GM19372 (cell line): Measurements from ENCODE around the gene DNAJC30.
"Not testable (repeated sequence)": the region's sequence is repeated elsewhere in the genome, so short reads cannot be mapped to it uniquely, and the experiment has no call there.

Experiments
- ATAC-seq: cut with Tn5 transposase; IDR thresholded peaks from one replicate; pipeline ENCODE4 v1.9.1; 2021; ENCODE audit warnings: mild to moderate bottlenecking, low read depth, moderate library complexity; ENCODE audit not compliant: unreplicated experiment

DNAJC30 gene

DNA sequence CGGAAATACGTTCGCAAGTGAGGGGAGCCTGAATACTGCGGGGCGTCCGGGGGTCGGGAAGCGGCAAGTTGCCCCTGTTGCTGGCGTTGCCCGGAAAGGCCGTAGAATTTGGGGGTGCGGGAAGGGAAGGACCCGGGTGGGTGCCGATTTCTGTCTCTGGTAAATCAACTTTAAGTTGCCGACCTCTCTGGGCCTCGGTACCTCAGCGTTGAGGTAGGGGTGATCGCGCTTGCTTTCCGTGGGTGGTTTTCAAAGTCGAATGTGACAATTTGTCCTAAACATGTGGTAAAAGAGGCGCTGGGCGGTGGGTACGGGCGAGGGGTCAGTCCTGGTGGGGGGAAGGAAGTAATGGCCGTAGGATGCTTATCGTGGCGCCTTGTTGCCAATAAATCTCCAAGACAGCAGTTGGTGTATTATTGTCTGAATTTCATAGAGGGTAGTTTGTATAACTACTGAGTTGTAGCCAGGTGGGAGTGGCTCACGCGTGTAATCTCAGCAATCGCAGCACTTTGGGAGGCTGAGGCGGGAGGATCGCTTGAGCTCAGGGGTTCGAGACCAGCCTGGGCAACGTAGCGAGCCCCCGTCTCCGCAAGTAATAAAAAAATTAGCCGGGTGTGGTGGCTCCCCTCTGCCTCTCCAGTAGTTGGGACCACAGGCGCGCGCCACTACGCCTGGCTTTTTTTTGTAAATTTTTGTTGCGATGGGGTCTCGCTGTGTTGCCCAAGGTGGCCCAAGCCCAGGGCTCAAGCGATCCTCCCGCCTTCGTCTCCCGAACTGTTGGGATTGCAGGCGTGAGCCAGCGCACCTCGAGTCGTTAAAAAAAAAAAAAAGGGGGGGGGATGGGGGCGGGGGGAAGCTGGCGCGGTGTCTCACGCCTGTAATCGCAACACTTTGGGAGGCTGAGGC is 788 bp upstream of the DNAJC30 start:
- ATAC-seq: peak; percentile 9

GRCh38 chr7:73682745-73683055 is 553 bp downstream of the DNAJC30 start:
- no peak for ATAC-seq

- no peak for ATAC-seq
Measured at GRCh38 chr7:73681031-73681430, 2.2 kb downstream of the DNAJC30 start.

- ATAC-seq: no peak
Measured at GRCh38 chr7:73680501-73680900, 2.8 kb downstream of the DNAJC30 start.

- no peak for ATAC-seq
Measured at GRCh38 chr7:73679709-73680108, 3.5 kb downstream of the DNAJC30 start.

GRCh38 chr7:73678862-73679261 is 4.4 kb downstream of the DNAJC30 start:
- no peak for ATAC-seq

GRCh38 chr7:73676062-73676461 is 7.2 kb downstream of the DNAJC30 start:
- ATAC-seq: not testable (repeated sequence)

- no peak for ATAC-seq
Measured at GRCh38 chr7:73674468-73675124, 8.7 kb downstream of the DNAJC30 start.

GRCh38 chr7:73671857-73672445 is 11.3 kb downstream of the DNAJC30 start:
- ATAC-seq: no peak

DNA sequence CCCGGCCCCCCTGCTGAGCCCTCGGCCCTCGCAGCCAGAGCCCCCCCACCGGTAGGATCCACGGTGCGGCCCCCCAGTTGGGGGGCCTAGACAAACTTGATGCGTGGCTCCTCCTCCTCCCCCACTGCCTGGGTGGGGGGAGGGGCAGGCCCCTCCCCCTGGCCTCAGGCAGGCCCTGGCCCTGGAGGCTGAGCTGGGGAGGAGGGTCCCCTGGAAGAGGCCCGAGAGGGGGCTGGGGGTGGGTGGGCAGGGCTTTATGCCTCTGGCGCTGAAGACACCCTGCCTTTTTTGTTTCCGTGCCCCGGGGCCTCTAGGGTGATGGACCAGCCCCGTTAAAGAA is 12.0 kb downstream of the DNAJC30 start:
- ATAC-seq: no peak

DNA sequence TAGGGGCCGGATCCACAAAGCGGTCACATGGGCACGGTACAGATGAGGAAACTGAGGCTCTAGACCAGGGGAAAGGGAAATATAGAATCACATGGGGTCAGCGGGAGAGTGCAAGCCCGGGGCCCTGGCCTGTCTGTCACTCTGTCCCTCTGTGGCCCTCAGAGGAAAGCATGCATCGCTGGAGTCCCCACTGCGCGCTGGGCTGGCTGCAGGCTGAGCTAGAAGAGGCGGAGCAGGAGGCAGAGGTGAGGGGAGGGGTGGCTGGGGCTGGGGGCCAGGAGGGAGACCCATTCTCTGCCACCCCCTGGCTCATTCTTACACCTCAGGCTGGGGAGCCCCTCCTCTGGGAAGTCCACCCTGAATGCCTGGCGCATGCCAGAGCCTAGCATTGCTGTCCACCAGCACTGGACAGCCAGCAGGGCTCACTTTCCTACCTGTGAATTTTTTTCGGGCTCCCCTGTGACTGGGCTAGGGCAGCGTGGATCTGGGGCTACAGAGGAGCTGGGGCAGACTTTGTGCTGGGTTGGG is 13.3 kb downstream of the DNAJC30 start:
- ATAC-seq: no peak

DNA sequence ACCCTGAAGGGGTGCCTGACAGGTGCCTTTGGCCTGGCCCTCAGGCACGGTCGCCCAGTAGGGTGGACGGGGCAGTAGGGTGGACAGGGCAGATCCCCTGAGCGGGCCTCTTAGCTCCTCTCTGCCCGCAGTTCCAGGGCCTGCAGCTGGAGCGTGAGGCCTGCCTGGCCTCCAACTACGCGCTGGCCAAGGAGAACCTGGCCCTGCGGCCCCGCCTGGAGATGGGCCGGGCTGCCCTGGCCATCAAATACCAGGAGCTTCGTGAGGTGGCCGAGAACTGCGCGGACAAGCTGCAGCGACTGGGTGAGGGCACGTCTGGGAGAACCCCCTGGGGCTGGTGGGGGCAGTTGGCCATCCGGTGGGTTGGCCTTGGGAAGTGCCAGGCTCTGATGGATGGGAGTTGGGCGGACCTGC is 14.0 kb downstream of the DNAJC30 start:
- ATAC-seq: no peak

GRCh38 chr7:73668886-73669230 is 14.4 kb downstream of the DNAJC30 start:
- no peak for ATAC-seq

GRCh38 chr7:73668103-73668885 is 15.0 kb downstream of the DNAJC30 start:
- ATAC-seq: no peak

DNA sequence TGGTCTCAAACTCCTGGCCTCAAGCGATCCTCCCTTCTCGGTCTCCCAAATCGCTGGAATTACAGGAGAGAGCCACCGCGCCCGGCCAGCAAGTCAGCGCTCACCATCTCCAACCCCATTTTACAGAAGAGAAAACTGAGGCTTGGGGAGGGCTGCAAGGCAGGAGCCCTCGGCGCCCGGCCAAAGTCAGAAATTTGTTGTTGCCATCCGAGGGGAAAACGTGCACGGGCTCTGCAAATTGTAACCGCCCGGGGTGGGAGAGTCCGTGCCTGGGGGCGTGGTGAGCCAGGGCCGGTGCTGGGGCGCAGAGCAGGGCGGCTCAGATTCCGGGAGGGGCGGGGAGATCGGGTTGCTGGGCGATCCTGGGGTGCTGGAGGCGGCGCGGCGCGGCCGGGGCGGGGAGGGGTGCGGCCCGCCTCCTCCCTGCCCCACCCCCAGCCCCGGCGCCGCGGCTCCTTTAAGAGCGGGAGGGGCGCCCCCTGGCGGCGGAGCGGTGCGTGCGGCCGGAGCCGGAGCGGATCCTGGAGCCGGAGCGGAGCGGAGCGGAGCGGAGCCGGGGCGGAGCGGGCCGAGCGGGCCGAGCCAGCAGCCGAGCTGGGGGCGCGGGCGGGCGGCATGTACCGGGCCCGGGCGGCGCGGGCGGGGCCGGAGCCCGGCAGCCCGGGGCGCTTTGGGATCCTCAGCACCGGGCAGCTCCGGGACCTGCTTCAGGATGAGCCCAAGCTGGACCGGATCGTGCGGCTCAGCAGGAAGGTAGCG is 15.7 kb downstream of the DNAJC30 start, which contains the start of gene VPS37D:
TSS of gene VPS37D (plus strand) at position 488 of the 759 bp plus-strand sequence. CDS start at position 616, 128 bp downstream.
- peak; percentile 96 for ATAC-seq

GRCh38 chr7:73663033-73663432 is 20.2 kb downstream of the DNAJC30 start:
- no peak for ATAC-seq

DNA sequence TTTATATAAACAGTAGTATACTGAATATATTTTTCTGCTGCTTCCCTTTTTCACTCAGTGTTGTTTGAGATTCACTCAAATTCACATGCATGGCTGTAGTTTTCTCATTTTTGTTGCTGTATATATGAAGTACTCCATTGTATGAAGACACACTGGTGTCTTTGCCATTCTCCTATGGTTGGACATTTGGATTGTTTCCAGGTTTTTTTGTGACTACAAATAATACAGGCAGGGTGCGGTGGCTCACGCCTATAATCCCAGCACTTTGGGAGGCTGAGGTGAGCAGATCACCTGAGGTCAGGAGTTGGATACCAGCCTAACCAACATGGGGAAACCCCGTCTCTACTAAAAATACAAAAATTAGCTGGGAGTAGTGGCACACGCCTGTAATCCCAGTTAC is 22.7 kb downstream of the DNAJC30 start:
- ATAC-seq: not testable (repeated sequence)

GRCh38 chr7:73659983-73660382 is 23.3 kb downstream of the DNAJC30 start:
- no peak for ATAC-seq

DNA sequence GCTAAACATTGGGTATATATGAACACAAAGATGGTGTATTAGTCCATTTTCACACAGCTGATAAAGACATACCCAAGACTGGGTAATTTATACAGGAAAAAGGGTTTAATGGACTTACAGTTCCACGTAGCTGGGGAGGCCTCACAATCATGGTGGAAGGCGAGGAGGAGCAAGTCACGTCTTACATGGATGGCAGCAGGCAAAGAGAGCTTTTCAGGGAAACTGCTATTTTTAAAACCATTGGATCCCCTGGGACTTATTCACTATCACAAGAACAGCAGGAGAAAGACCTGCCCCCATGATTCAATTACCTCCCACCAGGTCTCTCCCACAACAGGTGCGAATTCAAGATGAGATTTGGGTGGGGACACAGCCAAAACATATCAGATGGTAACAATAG is 27.9 kb downstream of the DNAJC30 start:
- ATAC-seq: not testable (repeated sequence)

GRCh38 chr7:73652541-73652949 is 30.7 kb downstream of the DNAJC30 start:
- ATAC-seq: no peak
